ENCODE results near the gene SYNE3. TPM values are rescaled to one million over a fixed set of nuclear protein-coding genes. Genes with fewer than 3 reads are reported as not detected.

SYNE3 gene
- total and polyA plus RNA-seq, 9 of the 15 experiments (the other 6 are each of a cell fraction or from before 2014, with no cell fraction given): 0.04 to 3.1 (median 0.55) TPM

DNA sequence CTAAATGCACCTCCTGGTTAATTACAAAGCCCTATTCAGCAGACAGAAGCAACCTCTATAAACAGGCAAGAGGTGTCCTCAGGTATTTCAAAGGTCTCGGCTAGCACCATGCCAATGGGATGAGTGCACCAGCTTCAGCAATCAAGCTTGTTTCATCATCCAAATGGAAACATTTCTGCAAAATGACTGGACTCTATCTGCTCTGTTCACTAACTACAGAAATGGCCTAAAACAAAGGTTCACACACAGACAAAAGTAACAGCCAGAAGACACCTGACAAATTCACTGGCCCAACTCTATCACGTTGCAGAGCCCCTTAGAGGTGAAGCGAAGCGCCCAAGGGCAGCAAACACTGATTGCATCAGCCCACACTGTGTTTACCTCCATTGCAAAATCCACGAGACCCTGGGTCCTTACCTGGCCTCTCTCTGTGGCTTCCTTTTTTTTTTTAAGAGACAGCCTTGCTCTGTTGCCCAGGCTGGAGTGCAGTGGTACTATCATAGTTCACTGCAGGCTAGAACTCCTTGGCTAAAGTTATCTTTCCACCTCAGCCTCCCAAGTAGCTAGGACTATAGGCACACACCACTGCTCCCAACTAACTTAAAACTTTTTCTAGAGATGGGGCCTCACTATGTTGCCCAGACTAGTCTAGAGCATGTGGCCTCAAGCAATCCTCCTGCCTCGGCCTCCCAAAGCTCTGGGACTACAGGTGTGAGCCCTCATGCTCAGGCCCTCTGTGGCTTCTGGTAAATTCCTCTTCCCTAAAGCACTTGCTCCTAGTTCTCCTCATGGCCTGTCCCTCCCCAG is 8.5 kb upstream of the SYNE3 start (continued):
- TF ChIP-seq, protein P1, sequence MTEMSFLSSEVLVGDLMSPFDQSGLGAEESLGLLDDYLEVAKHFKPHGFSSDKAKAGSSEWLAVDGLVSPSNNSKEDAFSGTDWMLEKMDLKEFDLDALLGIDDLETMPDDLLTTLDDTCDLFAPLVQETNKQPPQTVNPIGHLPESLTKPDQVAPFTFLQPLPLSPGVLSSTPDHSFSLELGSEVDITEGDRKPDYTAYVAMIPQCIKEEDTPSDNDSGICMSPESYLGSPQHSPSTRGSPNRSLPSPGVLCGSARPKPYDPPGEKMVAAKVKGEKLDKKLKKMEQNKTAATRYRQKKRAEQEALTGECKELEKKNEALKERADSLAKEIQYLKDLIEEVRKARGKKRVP (CRISPR knock-in tag; IDR thresholded peaks at IDR 0.05): 0 out of 2 replicates have a peak, but pooled peaks have one; percentile 40
- TF ChIP-seq TEAD1 (CRISPR knock-in tag; IDR thresholded peaks at IDR 0.05): no peak
- no peak for TF ChIP-seq TSC22D4 (tag; IDR thresholded peaks at IDR 0.05)
- peak; percentile 23; the same call in 1 of the 2 replicates for TF ChIP-seq L3MBTL2 (IDR thresholded peaks at IDR 0.05)
- no peak for TF ChIP-seq PRMT5 (CRISPR knock-in tag; IDR thresholded peaks at IDR 0.05)
- TF ChIP-seq CEBPG (CRISPR knock-in tag; IDR thresholded peaks at IDR 0.05): no peak
- TF ChIP-seq CEBPG (tag; conservative IDR thresholded peaks at IDR 0.05 in 1 of 2, IDR thresholded peaks at IDR 0.05 in 1 of 2): peak; percentile 55 to 76; a peak in 3 of 4 replicates
- TF ChIP-seq, protein P2, sequence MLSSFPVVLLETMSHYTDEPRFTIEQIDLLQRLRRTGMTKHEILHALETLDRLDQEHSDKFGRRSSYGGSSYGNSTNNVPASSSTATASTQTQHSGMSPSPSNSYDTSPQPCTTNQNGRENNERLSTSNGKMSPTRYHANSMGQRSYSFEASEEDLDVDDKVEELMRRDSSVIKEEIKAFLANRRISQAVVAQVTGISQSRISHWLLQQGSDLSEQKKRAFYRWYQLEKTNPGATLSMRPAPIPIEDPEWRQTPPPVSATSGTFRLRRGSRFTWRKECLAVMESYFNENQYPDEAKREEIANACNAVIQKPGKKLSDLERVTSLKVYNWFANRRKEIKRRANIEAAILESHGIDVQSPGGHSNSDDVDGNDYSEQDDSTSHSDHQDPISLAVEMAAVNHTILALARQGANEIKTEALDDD (IDR thresholded peaks at IDR 0.05): no peak
- TF ChIP-seq, protein P3, sequence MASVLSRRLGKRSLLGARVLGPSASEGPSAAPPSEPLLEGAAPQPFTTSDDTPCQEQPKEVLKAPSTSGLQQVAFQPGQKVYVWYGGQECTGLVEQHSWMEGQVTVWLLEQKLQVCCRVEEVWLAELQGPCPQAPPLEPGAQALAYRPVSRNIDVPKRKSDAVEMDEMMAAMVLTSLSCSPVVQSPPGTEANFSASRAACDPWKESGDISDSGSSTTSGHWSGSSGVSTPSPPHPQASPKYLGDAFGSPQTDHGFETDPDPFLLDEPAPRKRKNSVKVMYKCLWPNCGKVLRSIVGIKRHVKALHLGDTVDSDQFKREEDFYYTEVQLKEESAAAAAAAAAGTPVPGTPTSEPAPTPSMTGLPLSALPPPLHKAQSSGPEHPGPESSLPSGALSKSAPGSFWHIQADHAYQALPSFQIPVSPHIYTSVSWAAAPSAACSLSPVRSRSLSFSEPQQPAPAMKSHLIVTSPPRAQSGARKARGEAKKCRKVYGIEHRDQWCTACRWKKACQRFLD (CRISPR knock-in tag; IDR thresholded peaks at IDR 0.05): no peak
